ENCODE measurements around the gene EMSY. TPM values are rescaled to one million over a fixed set of nuclear protein-coding genes. Genes with fewer than 3 reads are reported as not detected.

Gene EMSY
- total RNA-seq, 1 donor from 2014 or later, result 42.3 TPM

DNA sequence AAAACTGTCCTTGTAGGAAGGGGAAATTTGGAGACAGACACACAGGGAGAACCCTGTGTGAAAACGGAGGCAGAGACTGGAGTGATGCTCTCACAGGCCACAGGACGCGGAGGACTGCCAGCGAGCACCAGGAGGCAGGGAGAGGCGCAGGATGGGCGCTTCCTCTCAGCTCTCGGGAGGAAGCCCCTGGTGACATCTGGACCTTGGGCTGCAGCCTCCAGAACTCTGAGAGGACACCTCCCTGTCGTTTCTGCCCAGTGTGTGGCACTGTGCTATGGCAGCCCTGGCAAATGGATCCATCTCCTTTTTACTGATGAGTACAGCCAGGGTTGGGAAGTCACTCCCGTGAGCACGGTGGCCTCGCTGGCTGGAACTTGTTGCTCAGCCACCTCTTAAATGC is 151.8 kb downstream of the EMSY start:
- Mint-ChIP-seq H3K4me3 (ENCODE audit: low read depth) (no peak overlapping the region), H3K9me3 (ENCODE audit: low read depth) (peaks cover 6% of the 10 kb centered on the region), H3K36me3 (ENCODE audit: insufficient read depth) (no peaks in the 10 kb centered on the region), H3K4me1 (ENCODE audit: low read depth) (no peaks in the 10 kb centered on the region), H3K27ac (no peak overlapping the region), H3K27me3 (no peaks in the 10 kb centered on the region)
- TF ChIP-seq, protein P1, sequence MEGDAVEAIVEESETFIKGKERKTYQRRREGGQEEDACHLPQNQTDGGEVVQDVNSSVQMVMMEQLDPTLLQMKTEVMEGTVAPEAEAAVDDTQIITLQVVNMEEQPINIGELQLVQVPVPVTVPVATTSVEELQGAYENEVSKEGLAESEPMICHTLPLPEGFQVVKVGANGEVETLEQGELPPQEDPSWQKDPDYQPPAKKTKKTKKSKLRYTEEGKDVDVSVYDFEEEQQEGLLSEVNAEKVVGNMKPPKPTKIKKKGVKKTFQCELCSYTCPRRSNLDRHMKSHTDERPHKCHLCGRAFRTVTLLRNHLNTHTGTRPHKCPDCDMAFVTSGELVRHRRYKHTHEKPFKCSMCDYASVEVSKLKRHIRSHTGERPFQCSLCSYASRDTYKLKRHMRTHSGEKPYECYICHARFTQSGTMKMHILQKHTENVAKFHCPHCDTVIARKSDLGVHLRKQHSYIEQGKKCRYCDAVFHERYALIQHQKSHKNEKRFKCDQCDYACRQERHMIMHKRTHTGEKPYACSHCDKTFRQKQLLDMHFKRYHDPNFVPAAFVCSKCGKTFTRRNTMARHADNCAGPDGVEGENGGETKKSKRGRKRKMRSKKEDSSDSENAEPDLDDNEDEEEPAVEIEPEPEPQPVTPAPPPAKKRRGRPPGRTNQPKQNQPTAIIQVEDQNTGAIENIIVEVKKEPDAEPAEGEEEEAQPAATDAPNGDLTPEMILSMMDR (IDR thresholded peaks at IDR 0.05; ENCODE audit: unreplicated experiment), result no peak
- no peak for DNase-seq (ENCODE audit: low spot score, unreplicated experiment)

DNA sequence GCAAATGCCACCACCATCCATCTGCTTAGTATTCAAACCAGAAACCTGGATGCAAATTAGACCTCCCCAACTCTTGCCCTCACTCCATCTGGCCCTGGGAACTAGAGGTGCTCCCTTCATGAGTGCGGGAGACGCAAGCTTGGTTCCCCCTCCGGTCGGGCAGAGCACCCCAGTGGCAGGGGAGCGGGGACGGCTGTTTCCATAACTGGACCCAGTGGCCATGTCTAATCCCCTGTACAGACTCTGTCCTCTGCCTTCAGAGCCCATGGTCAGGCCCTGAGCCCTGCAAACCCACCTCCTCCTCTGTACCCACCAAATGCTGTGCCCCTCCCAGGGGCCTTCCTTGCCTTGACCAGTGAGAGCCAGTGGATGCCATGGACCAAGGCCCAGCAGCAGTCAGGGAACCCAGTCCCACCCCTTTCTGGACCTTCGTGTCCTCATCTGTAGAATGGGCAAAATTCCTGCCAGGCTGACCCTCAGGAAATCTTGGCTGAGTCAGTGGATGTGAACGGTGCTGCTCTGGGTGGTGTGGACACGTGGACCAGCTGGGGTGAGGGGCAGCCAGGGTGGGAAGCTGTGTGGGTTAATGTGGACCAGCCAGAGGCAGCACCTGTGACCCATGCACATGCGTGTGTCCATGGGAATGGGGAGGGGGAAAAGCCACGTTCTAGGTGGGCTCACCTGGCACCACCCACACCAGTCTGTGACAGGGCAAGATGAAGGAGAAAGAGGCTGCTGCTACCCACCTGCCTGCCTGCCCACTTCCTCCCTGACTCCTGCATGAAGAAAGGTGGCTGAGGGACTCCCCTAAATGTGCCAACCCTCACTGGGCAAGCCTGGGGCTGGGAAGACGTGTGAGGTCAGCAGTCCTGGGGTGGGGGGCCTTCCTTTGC is 153.0 kb downstream of the EMSY start:
- no peak for DNase-seq (ENCODE audit: low spot score, unreplicated experiment)
- Mint-ChIP-seq H3K27me3 (no peaks in the 10 kb centered on the region), H3K36me3 (ENCODE audit: insufficient read depth) (no peaks in the 10 kb centered on the region), H3K4me1 (ENCODE audit: low read depth) (no peaks in the 10 kb centered on the region), H3K27ac (no peak overlapping the region), H3K9me3 (ENCODE audit: low read depth) (peaks cover 6% of the 10 kb centered on the region), H3K4me3 (ENCODE audit: low read depth) (no peak overlapping the region)
- TF ChIP-seq, protein P1 (IDR thresholded peaks at IDR 0.05; ENCODE audit: unreplicated experiment), result no peak

DNA sequence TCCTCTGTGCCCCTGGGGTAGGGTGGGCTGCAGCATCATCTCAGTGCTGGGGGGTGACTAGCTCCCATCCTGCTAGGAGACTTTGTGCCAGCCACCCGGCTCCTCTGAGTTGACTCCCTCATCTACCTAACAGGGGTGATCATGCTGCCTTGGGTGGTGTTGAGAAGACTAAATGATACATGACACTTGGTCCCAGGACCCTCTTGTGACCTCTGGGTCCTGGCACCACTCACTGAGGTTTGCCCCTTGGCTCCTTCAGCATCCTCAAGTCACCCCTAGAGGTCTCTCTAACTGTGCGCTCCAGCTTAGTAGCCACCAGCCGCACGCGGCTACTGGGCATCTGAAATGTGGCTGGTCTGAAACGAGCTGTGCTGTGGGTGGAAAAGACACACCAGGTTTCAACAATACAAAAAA is 153.6 kb downstream of the EMSY start:
- Mint-ChIP-seq H3K27ac (no peak overlapping the region), H3K9me3 (ENCODE audit: low read depth) (peaks cover 6% of the 10 kb centered on the region), H3K27me3 (no peaks in the 10 kb centered on the region), H3K4me1 (ENCODE audit: low read depth) (no peaks in the 10 kb centered on the region), H3K4me3 (ENCODE audit: low read depth) (no peak overlapping the region), H3K36me3 (ENCODE audit: insufficient read depth) (no peaks in the 10 kb centered on the region)
- TF ChIP-seq, protein P1 (IDR thresholded peaks at IDR 0.05; ENCODE audit: unreplicated experiment), result peak; percentile 53
- DNase-seq (ENCODE audit: low spot score, unreplicated experiment), result no peak

DNA sequence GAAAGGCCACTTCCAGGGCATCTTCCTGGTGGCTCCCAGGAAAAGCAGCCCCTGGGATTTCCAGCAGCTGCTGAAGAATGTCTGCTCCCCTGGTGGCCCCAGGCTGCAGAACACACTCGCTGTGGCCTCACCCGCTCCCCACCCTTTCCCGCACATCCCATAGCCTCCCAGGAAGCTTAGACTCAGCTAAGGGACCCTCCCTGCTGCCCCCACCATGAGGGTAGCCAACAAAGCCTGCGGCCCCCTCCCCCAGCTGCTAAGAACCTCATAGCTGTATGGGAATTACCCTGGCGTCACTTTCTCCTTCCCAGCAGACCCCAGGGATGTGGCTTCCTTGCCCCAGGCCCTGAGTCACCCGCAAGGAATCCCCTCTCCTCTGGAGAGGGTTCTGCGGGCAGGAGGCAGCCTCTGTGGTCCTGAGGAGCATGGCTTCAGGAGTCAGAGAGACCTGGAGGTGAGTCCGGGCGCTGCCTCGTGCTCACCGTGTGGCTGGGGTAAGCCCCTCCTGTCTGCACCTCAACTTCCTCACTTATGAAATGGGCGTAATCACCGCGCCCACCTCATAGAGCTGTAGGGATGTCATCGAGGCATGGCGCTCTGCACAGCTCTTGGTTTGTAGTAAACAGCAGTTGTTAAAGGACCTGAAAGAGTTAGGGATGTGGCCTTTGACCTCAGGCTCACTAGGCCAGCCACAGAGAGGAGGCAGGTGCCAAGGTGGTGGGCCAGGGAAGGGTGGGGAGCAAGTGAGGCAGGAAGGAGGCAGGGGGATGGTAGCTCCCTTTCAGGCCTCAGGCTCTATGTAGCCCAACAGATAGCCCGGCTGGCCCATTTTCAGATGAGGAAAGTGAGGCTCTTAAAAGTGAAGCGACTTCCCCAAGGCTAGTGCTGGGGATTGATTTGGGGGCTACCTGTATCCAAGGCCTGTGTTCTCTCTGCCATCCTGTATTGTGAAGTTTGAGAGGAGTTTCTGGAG is 154.5 kb downstream of the EMSY start:
- Mint-ChIP-seq H3K9me3 (ENCODE audit: low read depth) (peaks cover 5% of the 10 kb centered on the region), H3K4me1 (ENCODE audit: low read depth) (no peaks in the 10 kb centered on the region), H3K27me3 (peaks cover 1% of the 10 kb centered on the region), H3K27ac (no peak overlapping the region), H3K4me3 (ENCODE audit: low read depth) (no peak overlapping the region), H3K36me3 (ENCODE audit: insufficient read depth) (no peaks in the 10 kb centered on the region)
- no peak for DNase-seq (ENCODE audit: low spot score, unreplicated experiment)
- TF ChIP-seq, protein P1 (IDR thresholded peaks at IDR 0.05; ENCODE audit: unreplicated experiment), result no peak

DNA sequence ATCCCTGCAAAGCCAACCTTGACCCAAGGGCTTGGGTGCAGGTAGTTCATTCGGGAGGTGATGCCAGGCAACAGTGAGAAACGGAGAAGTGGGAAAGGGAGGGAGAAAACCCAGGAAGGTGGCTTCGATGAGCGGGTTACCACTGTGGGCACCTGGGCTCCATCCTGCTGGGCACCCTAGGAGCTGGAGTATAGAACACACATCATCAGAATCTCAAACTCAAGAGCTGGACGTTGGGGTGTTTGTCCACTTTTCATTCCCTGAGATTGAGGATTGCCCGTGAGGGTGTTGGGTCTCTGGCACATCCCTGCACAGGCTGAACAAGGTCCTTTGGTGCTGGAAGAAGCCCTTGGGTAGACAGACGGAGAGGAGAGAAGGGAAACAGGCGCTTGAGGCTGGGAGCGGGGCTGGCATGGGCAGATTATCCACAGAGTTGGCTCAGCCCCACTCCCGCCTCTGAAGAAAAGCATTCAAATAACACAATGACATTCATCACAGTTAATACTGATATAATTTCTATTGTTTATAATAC is 155.4 kb downstream of the EMSY start:
- peaks cover 4% of the 10 kb centered on the region for H3K27me3 Mint-ChIP-seq
- H3K9me3 Mint-ChIP-seq (ENCODE audit: low read depth), result no peaks in the 10 kb centered on the region
- TF ChIP-seq, protein P1 (IDR thresholded peaks at IDR 0.05; ENCODE audit: unreplicated experiment), result no peak
- no peak for DNase-seq (ENCODE audit: low spot score, unreplicated experiment)
- no peak overlapping the region for H3K27ac Mint-ChIP-seq
- no peak overlapping the region for H3K4me3 Mint-ChIP-seq (ENCODE audit: low read depth)
- H3K4me1 Mint-ChIP-seq (ENCODE audit: low read depth), result no peaks in the 10 kb centered on the region
- H3K36me3 Mint-ChIP-seq (ENCODE audit: insufficient read depth), result no peaks in the 10 kb centered on the region

Data from progenitor cell of endocrine pancreas (in vitro differentiated cells).